HG03439 (cell line): ENCODE measurements around the gene ARHGAP21.
"Not testable (repeated sequence)": the region's sequence is repeated elsewhere in the genome, so short reads cannot be mapped to it uniquely, and the experiment has no call there.

Experiments used
- ATAC-seq: cut with Tn5 transposase; IDR thresholded peaks from one replicate; pipeline ENCODE4 v1.9.1; 2021; ENCODE audit warnings: mild to moderate bottlenecking, moderate library complexity; ENCODE audit not compliant: unreplicated experiment

ARHGAP21 gene

GRCh38 chr10:24643679-24644209 lies 79.9 kb downstream of the ARHGAP21 start:
- ATAC-seq, result no peak

GRCh38 chr10:24642921-24643678 lies 80.6 kb downstream of the ARHGAP21 start:
- peak; percentile 74 for ATAC-seq

GRCh38 chr10:24639124-24639523 lies 84.6 kb downstream of the ARHGAP21 start:
- ATAC-seq, result no peak

GRCh38 chr10:24625778-24626177 lies 97.9 kb downstream of the ARHGAP21 start:
- no peak for ATAC-seq

- no peak for ATAC-seq
Observed at GRCh38 chr10:24623383-24623782, 100.3 kb downstream of the ARHGAP21 start.

GRCh38 chr10:24622781-24623301 lies 100.8 kb downstream of the ARHGAP21 start:
- no peak for ATAC-seq

GRCh38 chr10:24621035-24621795 lies 102.5 kb downstream of the ARHGAP21 start:
- ATAC-seq, result not testable (repeated sequence)

GRCh38 chr10:24619994-24620310 lies 103.7 kb downstream of the ARHGAP21 start:
- ATAC-seq, result not testable (repeated sequence)

- not testable (repeated sequence) for ATAC-seq
Observed at GRCh38 chr10:24619291-24619993, 104.2 kb downstream of the ARHGAP21 start.

GRCh38 chr10:24618401-24618800 lies 105.3 kb downstream of the ARHGAP21 start:
- no peak for ATAC-seq

- peak; percentile 64 for ATAC-seq
Observed at GRCh38 chr10:24617771-24618396, 105.8 kb downstream of the ARHGAP21 start.

- no peak for ATAC-seq
Observed at GRCh38 chr10:24616536-24616935, 107.2 kb downstream of the ARHGAP21 start.

GRCh38 chr10:24606021-24606420 lies 117.7 kb downstream of the ARHGAP21 start:
- no peak for ATAC-seq

GRCh38 chr10:24605141-24605540 lies 118.5 kb downstream of the ARHGAP21 start:
- ATAC-seq, result no peak

- ATAC-seq, result no peak
Observed at GRCh38 chr10:24603333-24603732, 120.4 kb downstream of the ARHGAP21 start.

- no peak for ATAC-seq
Observed at GRCh38 chr10:24597961-24598360, 125.7 kb downstream of the ARHGAP21 start.

- no peak for ATAC-seq
Observed at GRCh38 chr10:24597426-24597825, 126.3 kb downstream of the ARHGAP21 start.

- ATAC-seq, result no peak
Observed at GRCh38 chr10:24596217-24596930, 127.3 kb downstream of the ARHGAP21 start.

GRCh38 chr10:24590697-24591457 lies 132.8 kb downstream of the ARHGAP21 start:
- no peak for ATAC-seq
